Motor neuron (in vitro differentiated cells): ENCODE measurements around the gene PKHD1. TPM values are rescaled to one million over a fixed set of nuclear protein-coding genes. Genes with fewer than 3 reads are reported as not detected.
"Not testable (repeated sequence)": the region's sequence is repeated elsewhere in the genome, so short reads cannot be mapped to it uniquely, and the experiment has no call there.

ENCODE experiments used
- ATAC-seq, 8 experiments: fragments of 200-7000 bp; cut with Tn5 transposase; replicated peaks in 6 of 8; 2 replicates each; pipeline ENCODE4 v1.8.0; 2021; ENCODE audit warnings: mild to moderate bottlenecking in 8 of 8, moderate library complexity in 8 of 8
- H3K27ac ChIP-seq, 2 donors: fragments of 250-450 bp; sonication (Bioruptor Pico); 2 replicates each; pipeline ENCODE4 v1.9.0; 2021; ENCODE audit warnings: antibody characterized with exemption in 2 of 2, mild to moderate bottlenecking in 2 of 2, moderate library complexity in 1 of 2
- H3K4me1 ChIP-seq, 2 donors: fragments of 250-450 bp; sonication (Bioruptor Pico); replicated peaks in 1 of 2; 2 replicates each; pipeline ENCODE4 v1.6.1; 2021; ENCODE audit warnings: antibody characterized with exemption in 2 of 2, mild to moderate bottlenecking in 2 of 2, moderate library complexity in 1 of 2
- H3K4me3 ChIP-seq, 5 donors: fragments of 250-450 bp; sonication (Bioruptor Pico); 2 replicates each; pipeline ENCODE4 v1.9.0; 2021; ENCODE audit warnings: antibody characterized with exemption in 5 of 5, mild to moderate bottlenecking in 5 of 5, moderate library complexity in 4 of 5
- WGBS, 10 experiments: fragments of 450-650 bp; shearing (Covaris generic); methylation state at CpG; one replicate each; pipeline ENCODE4 v1.0.0; 2022; 5-methylcytosine and 5-hydroxymethylcytosine counted together
- in situ Hi-C, 9 experiments: fragments of 400-800 bp; cut with MboI; loops; one replicate each; pipeline ENCODE4 v1.15.0; 2021; ENCODE audit warnings: low sequenced_read_pairs in 9 of 9, low pct_unique_long_range_greater_than_20kb in 2 of 9; ENCODE audit not compliant: unreplicated experiment in 9 of 9
- total RNA-seq, 8 experiments: library from RNA; unstranded; fragments of 300-600 nt; gene quantifications; 2 replicates each; pipeline versions ENCODE4 v1.2.3 to v1.2.4, GENCODE V29; 2022

Gene PKHD1
- total RNA-seq, 8 experiments from 2014 or later = under 0.01 to 0.14 (median 0.09) TPM; not detected in 1

GRCh38 chr6:51866867-51867266 lies 220.5 kb downstream of the PKHD1 start:
- ATAC-seq = no peak
- in situ Hi-C loops = loop anchor here in 1 of 9 experiments (25.0 kb wide), 2 partner anchors 95 to 370 kb away; partner anchors contain the start of gene IL17F
- H3K4me1 ChIP-seq = no peaks in the 10 kb centered on the region
- no peak overlapping the region for H3K27ac ChIP-seq
- 0 to 46% (median 0%) methylated on average over 1 to 2 of the region's 2 CpGs for WGBS, 10 experiments
- H3K4me3 ChIP-seq = no peak overlapping the region

- in situ Hi-C loops = loop anchor here in 1 of 9 experiments (25.0 kb wide), 2 partner anchors 96 to 371 kb away; partner anchors contain the start of gene IL17F
- Histone ChIP-seq H3K27ac (no peak overlapping the region), H3K4me3 (no peak overlapping the region), H3K4me1 (no peaks in the 10 kb centered on the region)
- no peak for ATAC-seq
- 0 to 100% (median 52%) methylated on average over 1 of the region's 1 CpG; no CpG with 5 or more reads in 4 of the 10 experiments for whole genome bisulfite sequencing, 10 experiments
Observed at GRCh38 chr6:51865996-51866395, 221.4 kb downstream of the PKHD1 start.

DNA sequence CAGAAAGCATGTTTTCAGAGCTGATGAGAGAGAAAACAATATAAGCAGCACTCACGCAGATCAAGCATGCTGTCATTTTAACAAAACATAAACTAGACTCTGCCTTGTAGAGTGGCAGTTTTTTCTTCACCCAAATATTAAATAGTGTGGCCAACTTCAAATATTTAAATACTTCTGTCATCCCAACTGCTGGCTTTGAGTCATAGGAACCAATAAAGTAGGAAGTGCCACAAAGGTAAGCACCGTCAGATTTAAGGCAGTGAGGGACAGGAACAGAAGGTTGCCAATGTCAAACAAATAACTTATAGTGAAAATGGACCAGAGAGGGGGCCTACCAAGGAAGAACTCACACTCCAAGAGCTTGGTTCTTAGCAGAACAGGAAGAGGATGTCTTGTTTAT lies 222.2 kb downstream of the PKHD1 start:
- no peaks in the 10 kb centered on the region for H3K4me1 ChIP-seq
- no peak for ATAC-seq

GRCh38 chr6:51857134-51857533 lies 230.3 kb downstream of the PKHD1 start:
- Histone ChIP-seq H3K4me3 (no peak overlapping the region), H3K27ac (no peak overlapping the region), H3K4me1 (no peaks in the 10 kb centered on the region)
- no peak for ATAC-seq
- in situ Hi-C loops = loop anchor here in 2 of 9 experiments (10.0 to 25.0 kb wide), 3 partner anchors 105 to 380 kb away; partner anchors contain the start of gene IL17F (in 1 of the 2)
- WGBS, 10 experiments = 0 to 100% (median 88%) methylated on average over 1 to 2 of the region's 2 CpGs

More for the DNA sequence above, 222.2 kb downstream of the PKHD1 start:
- no peak overlapping the region for H3K4me3 ChIP-seq
- H3K27ac ChIP-seq = no peak overlapping the region
- 3 to 100% (median 89%) methylated on average over 1 to 2 of the region's 2 CpGs; no CpG with 5 or more reads in 1 of the 10 experiments for WGBS, 10 experiments
- in situ Hi-C loops = loop anchor here in 1 of 9 experiments (25.0 kb wide), 2 partner anchors 97 to 372 kb away; partner anchors contain the start of gene IL17F

DNA sequence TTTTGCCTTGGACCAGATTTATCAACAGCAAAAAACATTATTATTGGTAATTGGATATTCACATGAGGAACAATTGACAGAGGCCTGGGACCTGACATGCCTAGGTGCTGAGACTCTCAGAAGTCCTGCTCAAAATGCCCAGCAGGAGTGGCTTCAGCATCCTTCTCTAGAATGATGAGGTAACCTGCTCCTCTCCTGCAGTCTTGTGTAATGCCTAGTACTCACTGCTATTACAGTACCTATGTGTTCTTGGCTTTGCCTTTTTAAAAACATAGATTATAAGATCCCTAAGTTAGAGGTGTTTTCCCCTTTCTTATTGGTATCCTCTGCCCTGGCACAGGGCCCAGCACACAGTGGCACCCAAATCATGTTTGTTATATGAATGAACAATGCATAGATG lies 230.9 kb downstream of the PKHD1 start:
- H3K4me1 ChIP-seq = no peaks in the 10 kb centered on the region
- ATAC-seq = no peak
- no peak overlapping the region for H3K4me3 ChIP-seq
- H3K27ac ChIP-seq = no peak overlapping the region
- in situ Hi-C loops = loop anchor here in 2 of 9 experiments (10.0 to 25.0 kb wide), 3 partner anchors 106 to 381 kb away; partner anchors contain the start of gene IL17F (in 1 of the 2)

DNA sequence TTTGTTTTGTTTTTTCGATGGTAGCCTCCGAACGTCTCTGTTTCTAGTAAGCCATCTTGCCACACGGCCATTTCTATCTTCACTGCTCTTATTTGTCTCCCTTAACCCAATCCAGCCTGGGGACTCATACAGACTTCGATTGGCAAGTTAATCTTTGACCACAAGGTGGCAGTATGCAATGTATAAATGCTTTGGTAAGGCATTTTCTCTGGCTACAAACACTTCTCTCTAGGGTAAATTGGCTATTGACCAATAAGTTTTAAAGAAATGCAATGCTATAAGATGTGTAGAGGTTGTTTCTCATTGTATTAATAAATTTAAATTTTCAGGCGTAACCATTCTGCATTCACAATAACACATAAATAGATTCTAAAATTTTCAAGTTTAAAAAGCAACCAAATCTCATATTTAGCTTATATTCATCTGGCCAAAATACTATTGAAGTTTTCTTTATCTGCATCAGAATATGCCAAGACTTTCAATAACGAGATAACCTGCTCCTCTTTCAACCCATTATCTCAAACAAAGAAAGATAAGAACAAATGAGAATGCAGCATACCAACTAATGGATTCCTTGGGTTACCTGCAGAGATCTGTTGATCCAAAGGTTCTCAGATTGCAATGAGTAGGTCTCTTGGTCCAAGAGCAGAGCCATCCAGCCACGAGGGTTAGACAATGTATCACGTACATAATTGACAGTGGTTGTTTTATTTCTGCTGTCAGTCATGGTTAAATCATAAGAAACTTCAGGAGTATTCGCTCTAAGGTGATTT lies 231.9 kb downstream of the PKHD1 start:
- Histone ChIP-seq H3K27ac (no peak overlapping the region), H3K4me1 (no peaks in the 10 kb centered on the region), H3K4me3 (no peak overlapping the region)
- peak in 4 of 8 experiments; percentile 43 to 84 (median 60) for ATAC-seq
- in situ Hi-C loops = loop anchor here in 2 of 9 experiments (10.0 to 25.0 kb wide), 3 partner anchors 107 to 382 kb away; partner anchors contain the start of gene IL17F (in 1 of the 2)
- WGBS, 10 experiments = 2 to 81% (median 40%) methylated on average over 2 to 10 of the region's 10 CpGs

DNA sequence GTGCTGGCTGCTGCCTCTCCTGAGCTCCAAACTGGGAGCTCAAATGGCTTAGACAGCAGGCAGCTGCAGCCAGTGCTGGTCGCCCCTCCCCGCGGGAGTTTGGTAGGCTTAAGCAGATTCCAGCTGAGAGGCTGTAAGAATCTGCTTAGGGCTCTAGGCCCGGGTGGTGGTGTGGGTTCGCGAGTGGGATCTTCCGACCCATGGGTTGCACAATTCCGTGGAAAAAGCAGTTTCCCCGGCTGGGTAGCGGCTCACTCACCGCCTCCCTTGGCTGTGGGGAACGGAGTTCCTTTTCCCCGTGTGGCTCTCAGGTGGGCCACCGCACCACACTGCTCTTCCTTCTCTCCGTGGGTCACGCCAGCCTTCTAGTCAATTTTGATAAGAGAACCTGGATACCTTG lies 232.5 kb downstream of the PKHD1 start:
- peak in 1 of 8 experiments; percentile 26 for ATAC-seq
- WGBS, 10 experiments = 33 to 98% (median 93%) methylated on average over 2 to 10 of the region's 16 CpGs; no CpG with 5 or more reads in 3 of the 10 experiments
- H3K4me1 ChIP-seq = no peaks in the 10 kb centered on the region
- H3K4me3 ChIP-seq = no peak overlapping the region
- in situ Hi-C loops = loop anchor here in 2 of 9 experiments (10.0 to 25.0 kb wide), 3 partner anchors 107 to 382 kb away; partner anchors contain the start of gene IL17F (in 1 of the 2)
- no peak overlapping the region for H3K27ac ChIP-seq

DNA sequence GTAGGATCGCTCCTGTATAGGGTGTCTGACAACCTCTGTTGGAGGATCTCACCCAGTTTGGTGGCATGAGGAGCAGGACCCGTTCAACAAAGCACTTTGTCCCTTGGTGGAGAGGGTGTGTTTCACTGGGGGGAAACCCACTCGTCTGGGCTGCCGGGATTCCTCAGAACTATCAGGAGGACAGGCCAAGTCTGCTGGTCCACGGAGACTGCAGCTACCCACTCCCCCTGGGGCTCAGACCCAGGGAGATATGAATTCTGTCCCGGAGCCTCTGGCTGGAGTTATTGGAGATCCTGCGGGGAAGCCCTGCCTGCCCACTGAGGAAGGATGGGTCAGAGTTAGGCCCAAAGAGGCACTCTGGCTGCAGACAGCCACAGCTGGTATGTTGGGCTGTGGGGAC lies 233.1 kb downstream of the PKHD1 start:
- no peak overlapping the region for H3K27ac ChIP-seq
- no peak overlapping the region for H3K4me3 ChIP-seq
- no peaks in the 10 kb centered on the region for H3K4me1 ChIP-seq
- ATAC-seq = no peak
- WGBS, 10 experiments = 25 to 60% (median 40%) methylated on average over 1 to 2 of the region's 7 CpGs; no CpG with 5 or more reads in 5 of the 10 experiments
- in situ Hi-C loops = loop anchor here in 2 of 9 experiments (10.0 to 25.0 kb wide), 3 partner anchors 108 to 383 kb away; partner anchors contain the start of gene IL17F (in 1 of the 2)

DNA sequence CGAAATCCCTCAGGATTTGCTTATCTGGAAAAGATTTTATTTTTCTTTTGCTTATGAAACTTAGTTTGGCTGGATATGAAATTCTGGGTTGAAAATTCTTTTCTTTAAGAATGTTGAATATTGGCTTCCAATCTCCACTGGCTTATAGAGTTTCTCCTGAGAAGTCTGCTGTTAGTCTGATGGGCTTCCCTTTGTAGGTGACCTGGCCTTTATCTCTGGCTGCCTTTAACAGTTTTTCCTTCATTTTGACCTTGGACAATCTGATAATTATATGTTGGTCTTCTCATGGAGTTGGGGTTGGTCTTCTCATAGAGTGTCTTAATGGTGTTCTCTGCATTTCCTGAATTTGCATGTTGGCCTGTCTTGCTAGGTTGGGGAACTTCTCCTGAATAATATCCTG lies 234.3 kb downstream of the PKHD1 start:
- WGBS, 10 experiments = 0 to 100% (median 60%) methylated on average over 1 of the region's 1 CpG; no CpG with 5 or more reads in 1 of the 10 experiments
- ATAC-seq, H3K27ac ChIP-seq, H3K4me3 ChIP-seq, H3K4me1 ChIP-seq: not testable (repeated sequence)
- in situ Hi-C loops = loop anchor here in 2 of 9 experiments (10.0 to 25.0 kb wide), 3 partner anchors 109 to 384 kb away; partner anchors contain the start of gene IL17F (in 1 of the 2)

DNA sequence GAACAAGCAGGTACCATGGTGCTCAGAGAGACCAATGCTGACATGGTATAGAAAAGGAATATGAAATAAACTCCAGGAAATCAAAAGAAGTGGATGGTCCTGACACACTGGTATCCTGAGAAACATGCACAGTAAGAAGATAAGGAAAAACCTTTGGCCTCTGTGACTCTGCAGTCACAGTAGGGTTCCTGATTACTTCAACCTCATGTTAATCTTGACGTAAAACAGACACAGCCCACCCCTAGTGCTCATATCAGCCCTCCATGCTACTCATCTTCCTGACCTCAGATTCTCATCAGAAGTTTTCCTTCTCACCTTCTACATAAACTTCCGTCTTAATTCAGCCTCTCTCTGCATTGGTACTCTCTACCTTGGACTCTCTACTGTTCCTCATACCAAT lies 240.9 kb downstream of the PKHD1 start:
- no peak overlapping the region for H3K27ac ChIP-seq
- H3K4me3 ChIP-seq = no peak overlapping the region
- peaks cover 28 to 29% of the 10 kb centered on the region in 2 donors for H3K4me1 ChIP-seq
- in situ Hi-C loops = loop anchor here in 2 of 9 experiments (25.0 kb wide), 1 partner anchor 1034 kb away; the partner anchor contains the start of gene TFAP2B (in 2 of the 2)
- WGBS, 10 experiments = 0 to 100% (median 92%) methylated on average over 1 to 2 of the region's 2 CpGs
- no peak for ATAC-seq

DNA sequence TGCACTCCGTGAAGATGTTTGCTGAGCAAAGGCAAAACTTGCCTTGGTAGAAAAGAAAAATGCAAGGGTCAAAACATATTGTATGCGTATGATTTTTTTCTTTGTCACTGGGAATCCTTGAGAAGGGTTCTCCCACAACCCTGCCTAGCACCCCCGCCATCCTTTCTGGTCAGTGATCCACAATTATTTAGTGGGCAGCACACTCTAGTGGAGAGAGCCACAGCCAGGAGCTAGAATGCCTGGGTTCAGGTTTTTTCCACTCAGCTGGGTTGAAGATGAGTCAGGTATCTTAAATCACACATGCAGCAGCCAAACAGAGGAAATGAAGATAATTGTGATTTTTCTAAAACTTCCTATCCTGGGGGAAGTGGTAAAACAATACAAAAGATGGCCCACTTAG lies 243.1 kb downstream of the PKHD1 start:
- H3K4me3 ChIP-seq = no peak overlapping the region
- ATAC-seq = peak in 1 of 8 experiments; percentile 68
- 15 to 100% (median 66%) methylated on average over 1 to 3 of the region's 3 CpGs; no CpG with 5 or more reads in 2 of the 10 experiments for WGBS, 10 experiments
- H3K4me1 ChIP-seq = peaks cover 41 to 49% of the 10 kb centered on the region in 2 donors
- no peak overlapping the region for H3K27ac ChIP-seq
- in situ Hi-C loops = loop anchor here in 2 of 9 experiments (25.0 kb wide), 1 partner anchor 1032 kb away; the partner anchor contains the start of gene TFAP2B (in 2 of the 2)

DNA sequence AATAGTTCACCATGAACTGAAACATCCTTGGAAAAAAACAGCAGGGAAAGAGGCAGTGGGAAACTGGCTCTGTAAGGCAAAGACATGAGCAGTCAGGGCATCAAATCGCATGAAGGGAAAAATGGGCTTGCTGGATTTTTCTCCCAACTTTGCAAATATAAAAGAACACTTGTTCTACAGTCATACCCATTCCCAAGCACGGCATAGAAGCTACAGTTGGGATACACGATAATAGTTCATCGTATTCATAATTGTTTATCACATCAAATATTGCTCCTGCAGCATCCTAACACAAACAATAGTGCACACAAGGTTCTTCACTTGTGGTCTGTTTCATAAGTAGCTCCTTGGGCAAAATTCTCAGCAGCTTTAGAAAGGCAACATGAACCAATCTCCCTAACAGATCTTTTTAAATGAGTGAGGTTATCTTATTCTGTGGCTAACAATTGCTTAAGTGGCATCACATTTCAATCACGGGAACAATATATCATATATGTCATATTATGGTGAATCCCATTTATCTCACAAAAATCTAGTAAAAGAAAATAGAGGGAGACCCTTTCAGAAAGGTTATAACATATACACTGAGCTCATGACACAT lies 243.9 kb downstream of the PKHD1 start:
- WGBS, 10 experiments = 15 to 100% (median 76%) methylated on average over 3 to 5 of the region's 5 CpGs; no CpG with 5 or more reads in 1 of the 10 experiments
- Histone ChIP-seq H3K4me1 (peaks cover 41 to 49% of the 10 kb centered on the region in 2 donors), H3K4me3 (no peak overlapping the region), H3K27ac (peak overlapping the region; percentile 25 to 66)
- ATAC-seq = no peak
- in situ Hi-C loops = loop anchor here in 2 of 9 experiments (25.0 kb wide), 1 partner anchor 1031 kb away; the partner anchor contains the start of gene TFAP2B (in 2 of the 2)
